ENCODE results near the gene CDV3. TPM values are rescaled to one million over a fixed set of nuclear protein-coding genes. Genes with fewer than 3 reads are reported as not detected.
"Not testable (repeated sequence)": the region's sequence is repeated elsewhere in the genome, so short reads cannot be mapped to it uniquely, and the experiment has no call there.

CDV3 gene
- total RNA-seq, 2 experiments from 2014 or later, result 204 to 221 TPM

GRCh38 chr3:133540896-133541674, 32.4 kb upstream of the CDV3 start:
- DNase-seq (no peak), ATAC-seq (no peak)
- H3K4me1 Mint-ChIP-seq, result no peaks in the 10 kb centered on the region
- ChIA-PET CTCF (no interaction called here), POLR2A (interaction anchor here (0.5 kb wide), 1 partner anchor 9 kb away, joined by 3 read pairs; no protein-coding TSS in a partner anchor)
- H3K27me3 Mint-ChIP-seq, result no peaks in the 10 kb centered on the region
- no peak overlapping the region for H3K4me3 Mint-ChIP-seq
- no peak overlapping the region for H3K27ac Mint-ChIP-seq
- H3K36me3 Mint-ChIP-seq (ENCODE audit: low read depth), result no peaks in the 10 kb centered on the region
- intact Hi-C loops (cut with DNase I, micrococcal nuclease), result no loop called here
- no peaks in the 10 kb centered on the region for H3K9me3 Mint-ChIP-seq (ENCODE audit: low read depth)

GRCh38 chr3:133542871-133543270, 30.6 kb upstream of the CDV3 start:
- CTCF ChIA-PET, result no interaction called here
- Mint-ChIP-seq H3K27me3 (no peaks in the 10 kb centered on the region), H3K4me3 (no peak overlapping the region), H3K9me3 (ENCODE audit: low read depth) (no peaks in the 10 kb centered on the region), H3K36me3 (ENCODE audit: low read depth) (no peaks in the 10 kb centered on the region), H3K27ac (no peak overlapping the region), H3K4me1 (no peaks in the 10 kb centered on the region)
- DNase-seq (no peak), ATAC-seq (no peak)
- intact Hi-C loops (cut with DNase I, micrococcal nuclease), result no loop called here
- POLR2A ChIA-PET, result no interaction called here

DNA sequence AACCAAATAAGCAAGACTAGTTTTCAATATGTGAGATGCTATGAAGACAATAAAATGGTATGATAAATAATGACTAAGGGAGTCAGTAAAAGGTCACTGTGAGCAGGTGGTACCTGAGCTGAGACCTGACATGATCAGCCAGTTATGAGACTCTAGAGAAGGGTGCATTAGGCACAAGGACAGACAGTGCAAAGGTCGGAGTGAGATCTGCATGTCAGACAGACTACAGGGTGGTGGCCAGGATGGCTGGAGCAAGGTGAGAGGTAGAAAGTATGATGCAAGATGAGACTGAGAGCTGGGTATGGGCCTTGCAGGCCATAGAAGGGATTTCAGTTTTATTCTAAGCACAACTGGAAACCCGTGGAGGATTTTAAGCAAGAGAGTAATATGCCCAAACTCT, 28.5 kb upstream of the CDV3 start:
- CTCF ChIA-PET, result interaction anchor here (0.6 kb wide), 2 partner anchors 104 to 139 kb away, joined by 3 read pairs; no protein-coding TSS in a partner anchor
- H3K27me3 Mint-ChIP-seq; H3K27ac Mint-ChIP-seq; H3K9me3 Mint-ChIP-seq (ENCODE audit: low read depth); H3K36me3 Mint-ChIP-seq (ENCODE audit: low read depth); H3K4me1 Mint-ChIP-seq; ATAC-seq; POLR2A ChIA-PET; DNase-seq; H3K4me3 Mint-ChIP-seq; intact Hi-C loops (cut with DNase I, micrococcal nuclease): not testable (repeated sequence)

DNA sequence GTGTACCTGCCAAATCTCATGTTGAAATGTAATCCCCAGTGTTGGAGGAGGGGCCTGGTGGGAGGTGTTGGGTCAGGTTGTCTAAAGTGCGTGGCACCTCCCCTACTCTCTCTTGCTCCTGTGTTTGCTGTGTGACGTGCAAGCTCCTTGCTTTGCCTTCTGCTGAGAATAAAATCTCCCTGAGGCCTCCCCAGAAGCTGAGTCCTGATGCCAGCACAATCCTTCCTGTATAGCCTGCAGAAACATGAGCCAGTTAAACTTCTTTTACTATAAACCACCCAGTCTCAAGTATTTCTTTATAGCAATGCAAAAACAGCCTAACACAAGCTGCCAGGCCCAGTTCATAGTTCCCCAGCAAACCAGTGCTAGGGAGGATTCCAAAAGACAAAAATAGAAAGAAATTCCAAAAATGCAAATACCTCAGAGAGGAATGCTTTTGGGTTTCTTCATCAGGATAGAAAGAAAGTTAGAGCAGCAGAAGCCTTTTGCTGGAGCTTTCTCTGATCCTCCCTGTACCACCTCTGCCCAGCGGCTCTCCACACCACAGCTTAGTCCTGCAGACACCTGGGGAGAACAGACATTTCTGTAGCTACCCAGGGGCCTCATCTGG, 25.9 kb upstream of the CDV3 start:
- Mint-ChIP-seq H3K36me3 (ENCODE audit: low read depth) (no peaks in the 10 kb centered on the region), H3K9me3 (ENCODE audit: low read depth) (no peaks in the 10 kb centered on the region), H3K4me1 (no peaks in the 10 kb centered on the region), H3K27me3 (no peaks in the 10 kb centered on the region), H3K4me3 (no peak overlapping the region), H3K27ac (no peak overlapping the region)
- no peak for DNase-seq
- intact Hi-C loops (cut with DNase I, micrococcal nuclease), result no loop called here
- POLR2A ChIA-PET, result no interaction called here
- CTCF ChIA-PET, result interaction anchor here (1.1 kb wide), 1 partner anchor 61 kb away, joined by 4 read pairs; no protein-coding TSS in a partner anchor
- no peak for ATAC-seq

- POLR2A ChIA-PET, result no interaction called here
- no peak for ATAC-seq
- CTCF ChIA-PET, result no interaction called here
Measured at GRCh38 chr3:133548090-133548489, 25.4 kb upstream of the CDV3 start.

DNA sequence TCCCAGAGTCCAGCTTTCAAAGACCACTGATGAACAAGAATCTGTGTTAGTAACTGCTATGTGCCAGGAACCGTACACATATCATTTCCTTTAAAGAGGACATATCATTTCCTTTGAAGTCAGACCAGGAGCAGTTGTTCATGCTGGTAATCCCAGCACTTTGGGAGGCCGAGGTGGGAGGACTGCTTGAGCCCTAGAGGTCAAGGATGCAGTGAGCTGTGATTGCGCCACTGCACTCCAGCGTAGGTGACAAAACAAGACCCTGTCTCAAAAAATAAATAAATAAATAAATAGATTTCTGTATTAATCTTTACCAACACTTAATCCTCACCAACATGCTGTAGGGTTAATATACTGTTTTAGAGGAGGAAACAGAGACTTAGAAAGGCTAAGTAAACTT, 23.9 kb upstream of the CDV3 start:
- ChIA-PET CTCF (interaction anchor here (0.6 kb wide), 1 partner anchor 45 kb away, joined by 3 read pairs; no protein-coding TSS in a partner anchor), POLR2A (interaction anchor here (0.7 kb wide), 1 partner anchor 8 kb away, joined by 3 read pairs; no protein-coding TSS in a partner anchor)
- Mint-ChIP-seq H3K9me3 (ENCODE audit: low read depth) (no peaks in the 10 kb centered on the region), H3K4me1 (no peaks in the 10 kb centered on the region), H3K27me3 (no peaks in the 10 kb centered on the region), H3K36me3 (ENCODE audit: low read depth) (no peaks in the 10 kb centered on the region), H3K4me3 (no peak overlapping the region), H3K27ac (no peak overlapping the region)
- no peak for DNase-seq
- intact Hi-C loops (cut with DNase I, micrococcal nuclease), result no loop called here
- no peak for ATAC-seq

More at GRCh38 chr3:133548090-133548489, 25.4 kb upstream of the CDV3 start:
- H3K27me3 Mint-ChIP-seq, result no peaks in the 10 kb centered on the region
- H3K36me3 Mint-ChIP-seq (ENCODE audit: low read depth), result no peaks in the 10 kb centered on the region
- H3K27ac Mint-ChIP-seq, result no peak overlapping the region
- intact Hi-C loops (cut with DNase I, micrococcal nuclease), result no loop called here
- H3K4me3 Mint-ChIP-seq, result no peak overlapping the region
- DNase-seq, result no peak
- H3K9me3 Mint-ChIP-seq (ENCODE audit: low read depth), result no peaks in the 10 kb centered on the region
- no peaks in the 10 kb centered on the region for H3K4me1 Mint-ChIP-seq

DNA sequence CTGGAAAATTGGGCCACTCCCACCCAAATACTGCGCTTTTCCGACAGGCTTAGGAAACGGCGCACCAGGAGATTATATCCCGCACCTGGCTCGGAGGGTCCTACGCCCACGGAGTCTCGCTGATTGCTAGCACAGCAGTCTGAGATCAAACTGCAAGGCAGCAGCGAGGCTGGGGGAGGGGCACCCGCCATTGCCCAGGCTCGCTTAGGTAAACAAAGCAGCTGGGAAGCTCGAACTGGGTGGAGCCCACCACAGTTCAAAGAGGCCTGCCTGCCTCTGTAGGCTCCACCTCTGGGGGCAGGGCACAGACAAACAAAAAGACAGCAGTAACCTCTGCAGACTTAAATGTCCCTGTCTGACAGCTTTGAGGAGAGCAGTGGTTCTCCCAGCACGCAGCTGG, 21.9 kb upstream of the CDV3 start:
- H3K4me1 Mint-ChIP-seq, POLR2A ChIA-PET, H3K27me3 Mint-ChIP-seq: not testable (repeated sequence)

DNA sequence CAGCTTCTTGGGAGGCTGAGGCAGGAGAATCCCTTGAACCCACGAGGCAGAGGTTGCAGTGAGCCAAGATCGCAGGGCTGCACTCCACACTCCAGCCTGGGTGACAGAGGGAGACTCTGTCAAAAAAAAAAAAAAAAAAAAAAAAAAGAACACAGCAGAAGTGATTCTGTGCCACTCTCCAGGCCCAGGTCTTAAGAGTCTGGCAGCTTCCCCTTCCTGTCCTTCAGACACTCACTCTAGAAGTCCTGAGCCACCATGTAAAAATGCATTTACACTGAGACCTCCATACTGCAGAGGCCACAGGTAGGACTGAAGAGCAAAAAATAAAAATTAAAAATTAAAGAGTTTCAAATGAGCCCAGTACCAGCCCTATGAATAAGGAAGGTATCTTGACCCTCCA, 11.8 kb upstream of the CDV3 start:
- Mint-ChIP-seq H3K36me3 (ENCODE audit: low read depth) (no peaks in the 10 kb centered on the region), H3K4me1 (no peaks in the 10 kb centered on the region), H3K4me3 (no peak overlapping the region), H3K27ac (no peak overlapping the region), H3K9me3 (ENCODE audit: low read depth) (peaks cover 2% of the 10 kb centered on the region), H3K27me3 (no peaks in the 10 kb centered on the region)
- ATAC-seq, result no peak
- ChIA-PET CTCF (no interaction called here), POLR2A (no interaction called here)
- DNase-seq, result no peak
- intact Hi-C loops (cut with DNase I, micrococcal nuclease), result no loop called here

More for the DNA sequence above, 21.9 kb upstream of the CDV3 start:
- DNase-seq; H3K27ac Mint-ChIP-seq; H3K9me3 Mint-ChIP-seq (ENCODE audit: low read depth); intact Hi-C loops (cut with DNase I, micrococcal nuclease); H3K36me3 Mint-ChIP-seq (ENCODE audit: low read depth); H3K4me3 Mint-ChIP-seq; ATAC-seq; CTCF ChIA-PET: not testable (repeated sequence)

DNA sequence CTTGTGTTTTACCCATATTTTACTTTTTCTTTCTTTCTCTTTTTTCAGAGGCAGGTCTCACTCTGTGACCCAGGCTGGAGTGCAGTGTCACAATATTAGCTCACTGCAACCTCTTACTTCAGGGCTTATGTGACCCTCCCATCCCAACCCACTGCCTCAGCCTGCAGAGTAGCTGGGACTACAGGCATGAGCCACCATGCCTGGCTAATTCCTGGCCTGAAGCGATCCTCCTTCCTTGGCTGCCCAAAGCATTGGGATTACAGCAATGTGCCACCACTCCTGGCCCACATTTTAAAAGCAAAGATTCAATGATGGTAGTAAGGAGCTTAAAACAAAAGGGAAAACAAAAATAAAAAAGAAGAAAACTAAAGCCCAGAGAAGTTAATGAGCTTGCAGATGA, 11.1 kb upstream of the CDV3 start:
- Mint-ChIP-seq H3K36me3 (ENCODE audit: low read depth) (no peaks in the 10 kb centered on the region), H3K27me3 (no peaks in the 10 kb centered on the region), H3K4me1 (no peaks in the 10 kb centered on the region), H3K4me3 (no peak overlapping the region), H3K9me3 (ENCODE audit: low read depth) (peaks cover 2% of the 10 kb centered on the region), H3K27ac (no peak overlapping the region)
- CTCF ChIA-PET, result interaction anchor here (0.5 to 1.2 kb wide), 2 partner anchors 140 to 175 kb away, joined by 3 read pairs; no protein-coding TSS in a partner anchor
- POLR2A ChIA-PET, result interaction anchor here (0.6 kb wide), 1 partner anchor 93 kb away, joined by 3 read pairs; no protein-coding TSS in a partner anchor
- intact Hi-C loops (cut with DNase I, micrococcal nuclease), result no loop called here
- no peak for DNase-seq
- ATAC-seq, result no peak

GRCh38 chr3:133563186-133563591, 10.3 kb upstream of the CDV3 start:
- CTCF ChIA-PET, result interaction anchor here (0.5 to 1.2 kb wide), 2 partner anchors 141 to 176 kb away, joined by 3 read pairs; no protein-coding TSS in a partner anchor
- Mint-ChIP-seq H3K36me3 (ENCODE audit: low read depth) (no peaks in the 10 kb centered on the region), H3K27me3 (no peaks in the 10 kb centered on the region), H3K9me3 (ENCODE audit: low read depth) (peaks cover 2% of the 10 kb centered on the region), H3K4me1 (no peaks in the 10 kb centered on the region), H3K4me3 (no peak overlapping the region), H3K27ac (no peak overlapping the region)
- DNase-seq (no peak), ATAC-seq (no peak)
- POLR2A ChIA-PET, result interaction anchor here (0.6 kb wide), 1 partner anchor 94 kb away, joined by 3 read pairs; no protein-coding TSS in a partner anchor
- intact Hi-C loops (cut with DNase I, micrococcal nuclease), result no loop called here

DNA sequence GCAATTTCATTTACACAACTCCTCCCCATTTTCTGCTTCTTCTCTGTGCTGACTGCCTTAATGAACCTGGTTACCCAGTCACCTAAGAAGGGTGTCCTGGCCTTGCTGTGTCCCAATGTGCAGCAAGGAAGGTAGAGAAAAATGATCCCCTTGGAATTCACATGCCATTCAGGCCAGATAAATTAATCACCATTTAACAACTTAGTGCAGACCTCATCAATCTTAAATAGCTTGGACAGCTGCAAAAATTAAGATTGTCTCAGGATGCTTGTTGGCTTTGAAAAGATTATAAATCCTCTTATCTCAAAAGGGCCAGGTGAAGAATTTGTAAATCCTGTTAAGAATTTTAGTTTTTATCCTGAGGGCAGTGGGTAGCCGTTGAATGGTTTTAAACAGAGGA, 9.7 kb upstream of the CDV3 start:
- Mint-ChIP-seq H3K4me1 (no peaks in the 10 kb centered on the region), H3K4me3 (no peak overlapping the region), H3K27ac (no peak overlapping the region), H3K36me3 (ENCODE audit: low read depth) (no peaks in the 10 kb centered on the region), H3K27me3 (no peaks in the 10 kb centered on the region), H3K9me3 (ENCODE audit: low read depth) (no peaks in the 10 kb centered on the region)
- DNase-seq (no peak), ATAC-seq (no peak)
- ChIA-PET POLR2A (no interaction called here), CTCF (interaction anchor here (1.2 kb wide), 1 partner anchor 176 kb away, joined by 3 read pairs; no protein-coding TSS in a partner anchor)
- intact Hi-C loops (cut with DNase I, micrococcal nuclease), result no loop called here

All from activated CD4-positive, alpha-beta T cell treated with anti-CD3 and anti-CD28 coated beads for 36 hours (primary cell).